Mucosa of stomach (tissue), 1 donor: ENCODE measurements around the gene ALCAM.

ENCODE experiments used
- H3K27me3 ChIP-seq: one replicate; pipeline ENCODE4 v1.7.0; 2013; ENCODE audit warnings: mild to moderate bottlenecking, low read length; ENCODE audit not compliant: control insufficient read depth, insufficient read depth
- H3K36me3 ChIP-seq: one replicate; pipeline ENCODE4 v1.7.0; 2013; ENCODE audit warnings: low read length; ENCODE audit not compliant: control insufficient read depth, insufficient read depth
- H3K4me1 ChIP-seq: one replicate; pipeline ENCODE4 v1.7.0; 2013; ENCODE audit warnings: mild to moderate bottlenecking, low read length; ENCODE audit not compliant: control insufficient read depth, insufficient read depth
- H3K4me3 ChIP-seq: one replicate; pipeline ENCODE4 v1.7.0; 2013; ENCODE audit warnings: low read length
- H3K9ac ChIP-seq: one replicate; pipeline ENCODE4 v1.7.0; 2013; ENCODE audit warnings: mild to moderate bottlenecking, low read length, moderate library complexity
- H3K9me3 ChIP-seq: one replicate; pipeline ENCODE4 v1.7.0; 2013; ENCODE audit warnings: mild to moderate bottlenecking, low read length, moderate library complexity; ENCODE audit not compliant: control insufficient read depth
- donor health status: Pancreatic carcinoma.

The ALCAM gene

DNA sequence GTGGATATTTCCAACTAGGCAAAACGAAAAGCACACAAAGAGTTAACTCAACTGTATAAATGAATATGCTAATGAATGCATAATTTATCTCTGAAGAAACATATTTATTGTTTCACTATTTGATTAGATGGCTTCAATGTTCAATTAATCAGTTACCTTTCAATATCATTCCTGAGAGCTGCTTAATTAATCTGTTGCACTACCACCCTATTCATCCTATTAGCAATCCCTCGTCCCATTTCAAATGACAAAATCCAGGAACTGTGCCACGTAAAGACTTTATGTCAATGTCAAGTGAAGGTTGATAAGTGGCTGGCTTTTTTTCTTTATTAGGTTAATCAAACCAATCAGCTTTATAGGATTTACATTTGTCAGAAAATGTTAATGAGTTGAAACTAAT is 82.7 kb downstream of the ALCAM start:
- Histone ChIP-seq H3K4me1 (peaks cover 4% of the 10 kb centered on the region), H3K36me3 (no peaks in the 10 kb centered on the region), H3K9me3 (no peaks in the 10 kb centered on the region), H3K27me3 (no peaks in the 10 kb centered on the region), H3K9ac (no peak overlapping the region), H3K4me3 (no peak overlapping the region)

DNA sequence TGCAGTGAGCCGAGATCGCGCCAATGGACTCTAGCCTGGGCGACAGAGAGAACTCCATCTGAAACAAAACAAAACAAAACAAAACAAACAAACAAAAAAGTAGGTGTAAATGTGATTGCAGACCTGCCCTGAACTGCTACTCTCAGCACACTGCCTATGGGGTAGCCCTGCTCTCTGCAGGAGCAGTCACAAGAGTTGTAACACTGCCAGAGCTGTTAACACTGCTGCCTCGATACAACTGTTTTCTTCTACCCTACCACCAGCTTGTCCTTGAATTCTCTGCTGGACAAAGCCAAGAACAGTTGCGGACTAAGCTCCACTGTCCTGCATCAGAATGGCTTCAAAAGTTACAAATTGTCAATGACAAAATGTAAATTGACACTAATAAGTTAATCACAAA is 89.3 kb downstream of the ALCAM start:
- no peaks in the 10 kb centered on the region for H3K27me3 ChIP-seq
- no peaks in the 10 kb centered on the region for H3K36me3 ChIP-seq
- H3K9ac ChIP-seq: no peak overlapping the region
- no peaks in the 10 kb centered on the region for H3K9me3 ChIP-seq
- H3K4me1 ChIP-seq: no peaks in the 10 kb centered on the region
- no peak overlapping the region for H3K4me3 ChIP-seq

DNA sequence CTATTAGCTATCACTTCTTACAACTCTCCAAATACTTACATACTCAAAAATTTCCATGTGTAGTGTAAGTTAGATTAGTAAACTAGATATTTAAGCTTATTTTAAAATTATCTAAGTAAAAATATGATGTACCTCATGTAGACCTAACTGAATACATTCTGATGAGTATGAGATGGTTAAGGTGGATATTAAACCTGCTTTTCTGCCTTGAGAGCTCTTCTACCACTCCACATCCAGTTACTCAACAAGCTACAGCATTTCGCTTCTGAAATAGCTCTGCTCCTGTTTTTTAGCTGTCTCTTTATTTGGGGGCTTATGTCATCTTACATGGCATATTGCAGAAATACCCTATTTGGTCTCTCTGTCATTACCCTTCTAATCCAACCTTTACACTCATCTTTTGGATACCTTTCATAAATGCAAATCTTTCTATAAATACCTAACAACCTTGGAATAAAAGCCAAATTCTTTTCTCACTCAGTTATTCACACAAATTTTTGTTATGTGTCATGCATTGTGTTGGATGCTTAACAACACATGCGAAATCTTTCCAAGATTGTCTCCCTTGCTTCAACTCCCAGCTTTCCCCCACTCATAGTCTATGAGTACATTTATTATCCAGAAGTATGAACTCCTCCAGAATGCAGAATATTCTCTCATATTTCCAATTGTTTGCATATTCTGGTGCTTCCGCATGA is 92.0 kb downstream of the ALCAM start:
- H3K9ac ChIP-seq: no peak overlapping the region
- H3K4me3 ChIP-seq: no peak overlapping the region
- H3K9me3 ChIP-seq: no peaks in the 10 kb centered on the region
- H3K4me1 ChIP-seq: no peaks in the 10 kb centered on the region
- no peaks in the 10 kb centered on the region for H3K27me3 ChIP-seq
- H3K36me3 ChIP-seq: no peaks in the 10 kb centered on the region

DNA sequence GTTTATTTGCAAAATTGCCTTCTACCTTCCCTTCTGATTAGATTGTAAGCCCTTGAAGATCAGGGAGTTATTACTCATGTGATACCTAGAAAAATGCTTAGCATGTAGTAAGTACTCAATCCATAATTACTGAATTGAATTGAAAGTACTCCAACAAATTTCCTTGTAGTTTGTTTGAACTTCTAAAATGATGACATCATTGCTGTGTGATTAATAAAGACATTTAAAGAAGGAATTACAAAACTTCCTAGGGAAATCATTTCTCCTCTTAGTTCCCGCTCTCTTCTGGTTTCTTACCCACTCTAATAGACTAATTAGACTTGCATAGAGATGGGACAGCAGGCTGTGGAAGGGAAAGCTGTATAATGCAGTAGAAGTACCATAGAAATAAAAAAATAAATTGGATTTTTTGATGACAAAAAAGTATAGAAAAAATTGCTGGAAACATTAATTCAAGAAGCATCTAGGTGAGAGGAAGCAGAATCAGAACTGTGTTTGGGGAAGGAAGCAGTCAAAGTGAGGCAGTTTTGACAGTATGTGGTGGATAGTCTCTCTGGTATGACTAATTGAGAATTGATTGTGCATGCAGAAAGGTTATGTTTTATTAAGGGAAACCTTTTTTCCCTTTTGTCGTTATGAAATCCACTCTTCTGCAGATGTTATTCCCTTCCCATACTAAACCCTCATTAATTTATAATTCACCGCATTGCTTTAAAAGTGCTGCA is 93.0 kb downstream of the ALCAM start:
- no peaks in the 10 kb centered on the region for H3K27me3 ChIP-seq
- no peak overlapping the region for H3K9ac ChIP-seq

DNA sequence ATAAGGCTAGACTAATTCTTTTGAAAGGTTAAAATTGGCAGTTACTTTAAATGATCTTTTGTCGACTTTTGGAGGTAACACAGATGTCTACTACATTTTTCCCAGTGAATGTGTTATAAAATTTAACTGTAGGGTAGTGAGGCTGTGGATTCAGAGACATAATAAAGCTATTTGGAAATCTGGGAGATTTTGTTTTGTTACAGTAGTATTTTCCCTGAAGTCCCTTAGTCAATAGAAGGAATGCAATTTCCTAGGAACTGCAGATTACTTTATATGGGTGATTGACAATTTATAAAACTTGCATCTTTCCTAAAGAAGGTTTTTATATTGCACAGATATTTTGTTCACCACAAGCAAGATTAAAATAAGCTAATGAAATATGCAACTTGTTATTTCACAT is 96.9 kb downstream of the ALCAM start:
- Histone ChIP-seq H3K4me1 (no peaks in the 10 kb centered on the region), H3K9ac (no peak overlapping the region), H3K4me3 (no peak overlapping the region), H3K9me3 (no peaks in the 10 kb centered on the region), H3K36me3 (no peaks in the 10 kb centered on the region), H3K27me3 (no peaks in the 10 kb centered on the region)

More for the DNA sequence above, 93.0 kb downstream of the ALCAM start:
- Histone ChIP-seq H3K4me1 (no peaks in the 10 kb centered on the region), H3K9me3 (no peaks in the 10 kb centered on the region), H3K36me3 (no peaks in the 10 kb centered on the region), H3K4me3 (no peak overlapping the region)

DNA sequence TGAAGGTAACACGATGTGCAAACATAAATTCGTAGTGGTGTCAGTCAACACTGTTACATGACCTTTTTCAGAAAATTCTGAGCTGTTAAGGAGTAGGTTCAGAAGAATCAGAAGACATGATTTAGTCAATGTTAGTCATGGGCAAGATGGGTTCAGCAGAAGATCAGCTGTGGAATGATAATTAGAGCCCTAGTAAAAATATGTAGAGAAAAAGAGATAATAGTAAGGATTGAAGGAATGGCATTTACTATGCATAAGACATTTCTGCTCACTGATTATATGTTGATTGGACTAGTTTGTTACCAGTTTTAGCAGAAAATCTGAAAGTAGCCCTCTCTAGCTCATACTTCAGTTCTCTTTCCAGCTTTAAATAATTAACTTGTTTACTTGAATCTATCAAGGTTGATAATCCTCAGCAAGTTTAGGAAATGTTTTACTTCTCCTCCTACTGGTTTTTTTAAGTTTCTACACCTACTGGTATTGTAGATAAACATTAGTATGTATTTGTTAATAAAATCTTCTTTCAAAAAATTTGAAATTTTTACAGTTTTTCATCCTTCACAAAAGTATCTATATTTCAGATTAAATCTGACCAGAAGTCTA is 98.6 kb downstream of the ALCAM start:
- Histone ChIP-seq H3K4me1 (no peaks in the 10 kb centered on the region), H3K9me3 (no peaks in the 10 kb centered on the region), H3K4me3 (no peak overlapping the region), H3K27me3 (no peaks in the 10 kb centered on the region), H3K9ac (no peak overlapping the region), H3K36me3 (no peaks in the 10 kb centered on the region)

DNA sequence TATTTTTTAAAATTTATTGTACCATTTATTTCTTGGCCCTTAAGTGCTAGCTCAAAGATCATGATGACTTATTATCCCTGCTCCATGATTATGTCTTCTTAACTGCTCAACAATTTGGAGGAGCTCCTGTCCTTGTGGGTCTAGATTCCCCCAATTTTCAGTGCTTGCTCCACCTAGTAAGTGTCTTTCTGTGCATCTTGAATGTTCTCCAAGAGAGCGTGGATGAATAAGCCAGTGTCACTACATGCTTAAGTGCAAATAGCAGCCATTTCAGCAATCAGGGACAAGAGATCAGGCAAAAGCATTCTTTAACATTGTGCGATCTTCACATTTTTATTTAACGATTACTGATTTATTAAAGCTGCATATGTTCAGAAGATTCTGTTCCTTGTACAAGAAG is 99.4 kb downstream of the ALCAM start:
- no peak overlapping the region for H3K9ac ChIP-seq
- H3K36me3 ChIP-seq: no peaks in the 10 kb centered on the region
- no peak overlapping the region for H3K4me3 ChIP-seq
- H3K4me1 ChIP-seq: no peaks in the 10 kb centered on the region
- H3K9me3 ChIP-seq: no peaks in the 10 kb centered on the region
- H3K27me3 ChIP-seq: no peaks in the 10 kb centered on the region

DNA sequence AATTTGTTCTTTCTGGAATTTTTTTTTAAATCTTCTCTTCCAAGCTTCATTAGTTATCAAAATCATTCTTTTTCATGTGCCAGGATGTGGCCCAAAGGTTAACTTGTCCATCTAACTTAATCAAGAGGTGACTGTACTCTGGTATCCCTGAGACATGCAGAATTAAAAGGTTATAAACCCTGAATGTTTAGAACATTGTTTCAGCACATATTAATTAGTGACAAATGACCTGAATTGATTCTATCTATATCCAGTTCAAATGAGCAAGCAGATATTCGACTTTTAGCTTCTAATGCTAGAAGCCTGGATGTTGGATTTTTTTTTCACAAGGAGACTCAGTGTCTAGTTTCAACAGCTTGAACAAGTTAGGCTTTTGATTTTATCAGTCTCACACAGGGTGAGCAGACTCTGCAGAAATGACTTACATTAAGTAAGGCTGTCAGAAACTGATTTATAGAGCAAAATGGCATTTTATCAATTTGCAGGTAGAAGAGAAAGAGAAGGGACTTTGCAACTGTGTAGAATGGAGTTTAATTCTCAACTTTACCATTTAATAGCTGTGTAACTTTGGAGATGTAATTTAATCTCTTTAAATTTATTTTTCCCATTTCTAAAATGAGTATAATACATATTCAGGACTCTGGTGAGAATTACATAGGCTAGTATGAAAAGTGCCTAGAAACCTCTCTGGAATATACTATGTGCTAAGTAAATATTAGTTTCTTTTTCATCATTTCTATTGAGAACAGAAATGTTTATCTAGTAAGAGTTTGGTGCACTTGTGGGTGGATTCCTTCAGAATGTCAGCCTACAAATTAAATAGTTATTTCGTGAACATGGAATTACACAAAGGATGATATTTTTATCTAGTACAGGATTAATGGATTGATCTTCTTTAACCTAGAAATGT is 100.0 kb downstream of the ALCAM start:
- no peaks in the 10 kb centered on the region for H3K27me3 ChIP-seq
- H3K36me3 ChIP-seq: no peaks in the 10 kb centered on the region
- no peaks in the 10 kb centered on the region for H3K9me3 ChIP-seq
- H3K4me1 ChIP-seq: no peaks in the 10 kb centered on the region
- no peak overlapping the region for H3K4me3 ChIP-seq
- no peak overlapping the region for H3K9ac ChIP-seq

DNA sequence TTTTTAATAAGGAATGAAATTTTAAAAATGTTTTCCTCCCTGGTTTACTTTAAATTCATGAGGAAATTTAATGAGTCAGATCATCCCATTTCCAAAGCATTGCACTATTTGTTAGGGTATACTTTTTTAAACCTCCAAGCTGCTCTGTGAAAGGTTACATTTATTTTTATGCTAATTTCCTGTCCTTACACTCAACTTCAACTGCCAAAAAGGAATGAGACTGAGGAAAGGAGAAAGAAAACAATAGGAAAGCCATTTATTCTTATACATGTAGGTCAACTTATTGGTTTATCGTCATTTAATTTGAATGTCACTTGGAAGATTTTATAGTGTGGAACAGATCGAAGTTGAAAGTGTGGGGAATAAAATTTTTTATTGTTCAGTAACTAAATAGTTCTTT is 104.1 kb downstream of the ALCAM start:
- H3K4me1 ChIP-seq: no peaks in the 10 kb centered on the region

DNA sequence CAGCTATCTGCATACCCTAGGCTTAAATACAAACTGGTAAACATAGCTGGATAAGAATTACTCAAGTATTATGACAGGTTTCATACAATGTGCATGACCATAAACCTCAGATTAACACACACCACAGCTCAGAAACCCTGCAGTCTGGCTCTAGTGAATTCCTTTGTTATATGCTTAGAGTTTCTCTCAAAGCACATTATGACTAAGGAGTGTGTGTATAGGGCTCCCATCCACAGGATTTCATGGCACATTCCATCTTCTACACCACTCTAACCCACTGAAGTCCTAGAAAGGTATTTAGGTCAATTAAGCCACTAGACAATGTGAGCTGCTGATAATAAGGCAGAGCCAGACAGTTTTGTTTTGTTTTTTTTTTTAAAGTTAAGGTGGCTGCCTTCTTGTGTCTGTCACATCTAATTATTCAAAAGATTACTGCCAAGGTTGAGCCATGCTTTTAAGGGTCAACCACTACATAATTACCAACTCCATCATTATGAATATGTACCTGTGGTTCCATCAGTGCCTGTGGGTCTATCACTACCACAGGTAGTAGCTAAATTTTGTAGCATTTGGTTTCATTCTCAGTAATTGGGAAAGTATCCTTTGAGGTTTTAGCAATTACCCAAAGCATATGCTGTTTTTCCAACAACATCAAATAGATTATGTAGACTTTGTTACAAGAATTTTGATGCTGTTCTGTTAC is 107.0 kb downstream of the ALCAM start:
- H3K27me3 ChIP-seq: no peaks in the 10 kb centered on the region
- H3K36me3 ChIP-seq: no peaks in the 10 kb centered on the region
- no peaks in the 10 kb centered on the region for H3K4me1 ChIP-seq
- H3K9me3 ChIP-seq: no peaks in the 10 kb centered on the region
- no peak overlapping the region for H3K4me3 ChIP-seq
- H3K9ac ChIP-seq: no peak overlapping the region

More for the DNA sequence above, 104.1 kb downstream of the ALCAM start:
- H3K36me3 ChIP-seq: no peaks in the 10 kb centered on the region
- H3K4me3 ChIP-seq: no peak overlapping the region
- H3K9ac ChIP-seq: no peak overlapping the region
- no peaks in the 10 kb centered on the region for H3K27me3 ChIP-seq
- no peaks in the 10 kb centered on the region for H3K9me3 ChIP-seq

DNA sequence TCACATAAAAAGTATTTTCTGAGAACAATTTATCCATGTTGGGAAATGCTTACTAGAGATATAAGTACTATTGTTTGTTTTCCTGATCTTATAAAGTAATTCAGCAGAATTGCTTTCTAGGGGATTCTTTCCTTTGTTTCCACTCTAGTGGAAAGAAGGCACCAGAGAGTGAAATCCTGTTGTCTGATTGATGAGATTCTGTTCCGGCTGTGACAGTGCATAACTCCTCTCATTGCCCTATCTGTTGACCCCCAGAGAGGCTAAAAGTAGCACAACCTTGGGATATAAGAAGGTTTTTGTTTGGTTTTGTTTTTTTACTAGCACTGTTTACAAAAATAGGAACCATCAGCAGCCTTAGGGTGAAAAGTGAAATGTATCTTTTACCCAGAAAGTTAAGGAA is 114.1 kb downstream of the ALCAM start:
- Histone ChIP-seq H3K9ac (no peak overlapping the region), H3K36me3 (no peaks in the 10 kb centered on the region), H3K9me3 (no peaks in the 10 kb centered on the region), H3K4me1 (no peaks in the 10 kb centered on the region), H3K27me3 (no peaks in the 10 kb centered on the region), H3K4me3 (no peak overlapping the region)
